SK-N-MC (cell line): Measurements from ENCODE around the gene GPC5.

Experiments
- EZH2 ChIP-seq: fragments of 200-600 bp; sonication (generic); IDR thresholded peaks from one replicate; pipeline ENCODE4 v1.6.1; 2017; ENCODE audit warnings: antibody characterized with exemption
- POLR2AphosphoS5 ChIP-seq: IDR thresholded peaks from 2 replicates; pipeline ENCODE4 v1.6.1; 2012; ENCODE audit warnings: mild to moderate bottlenecking, low read depth, low read length, borderline replicate concordance

DNA sequence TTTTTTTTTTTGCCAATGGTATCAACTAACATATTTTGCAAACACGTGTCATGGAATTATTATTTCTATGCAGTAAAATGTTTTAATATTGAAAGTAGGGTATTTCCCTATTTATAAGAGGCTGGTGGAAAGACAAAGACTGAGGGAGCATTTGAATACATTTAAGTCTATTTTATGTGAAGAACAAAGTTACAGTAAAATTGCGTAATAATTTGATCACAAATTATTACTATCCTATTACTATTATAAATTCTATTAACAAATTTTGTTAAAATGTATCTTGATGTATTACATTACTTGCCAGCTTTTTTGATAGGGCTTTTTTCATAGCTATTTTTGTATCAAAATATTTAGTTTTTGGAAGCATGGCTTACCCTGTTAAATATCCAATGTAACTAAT lies 58.4 kb downstream of the GPC5 start:
- no peak for TF ChIP-seq EZH2
- no peak for TF ChIP-seq POLR2AphosphoS5
